Sigmoid colon (tissue), 4 donors: Measurements from ENCODE around the gene SIRT4.

Experiments
- EP300 ChIP-seq, 4 donors: sonication (generic); formaldehyde crosslinking; IDR thresholded peaks; one replicate each; pipeline ENCODE4 v1.6.1; 2017; ENCODE audit warnings: antibody characterized with exemption in 4 of 4
- POLR2A ChIP-seq, 2 donors: fragments of 450-650 bp; IDR thresholded peaks; one replicate each; pipeline ENCODE4 v1.6.1; 2016; ENCODE audit warnings: antibody characterized with exemption in 2 of 2, mild to moderate bottlenecking in 2 of 2, moderate library complexity in 2 of 2
- POLR2AphosphoS5 ChIP-seq, 4 donors: sonication (generic); formaldehyde crosslinking; IDR thresholded peaks; one replicate each; pipeline ENCODE4 v1.6.1; 2017; ENCODE audit warnings: antibody characterized with exemption in 4 of 4
- TF ChIP-seq, protein P1 (sequence below), 4 experiments: fragments of 450-650 bp in 3 of 4; fragments of 200-600 bp in 1 of 4; IDR thresholded peaks; one replicate each; pipeline ENCODE4 v1.5.1; 2016 to 2019; ENCODE audit warnings: antibody characterized with exemption in 4 of 4, mild to moderate bottlenecking in 3 of 4, moderate library complexity in 2 of 4

DNA sequence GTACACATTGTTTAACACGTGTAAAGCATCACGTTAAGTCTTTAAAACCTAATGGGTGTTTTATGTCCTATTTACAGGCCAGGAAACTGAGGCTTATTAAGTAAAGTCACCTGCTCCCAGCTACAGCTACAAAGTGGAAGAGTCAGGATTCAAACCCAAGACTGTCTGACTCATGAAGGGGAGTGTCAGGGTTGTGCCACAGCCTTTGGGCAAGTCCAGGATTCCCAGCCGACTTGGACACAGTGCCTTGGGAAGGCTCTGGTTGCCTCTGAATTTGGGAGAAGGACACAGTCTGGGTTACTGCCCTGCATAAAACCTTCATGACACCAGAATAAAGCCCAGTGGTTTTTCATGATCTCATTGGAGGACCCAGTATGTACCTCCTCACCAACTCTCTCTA is 17.7 kb upstream of the SIRT4 start:
- TF ChIP-seq, protein P1, sequence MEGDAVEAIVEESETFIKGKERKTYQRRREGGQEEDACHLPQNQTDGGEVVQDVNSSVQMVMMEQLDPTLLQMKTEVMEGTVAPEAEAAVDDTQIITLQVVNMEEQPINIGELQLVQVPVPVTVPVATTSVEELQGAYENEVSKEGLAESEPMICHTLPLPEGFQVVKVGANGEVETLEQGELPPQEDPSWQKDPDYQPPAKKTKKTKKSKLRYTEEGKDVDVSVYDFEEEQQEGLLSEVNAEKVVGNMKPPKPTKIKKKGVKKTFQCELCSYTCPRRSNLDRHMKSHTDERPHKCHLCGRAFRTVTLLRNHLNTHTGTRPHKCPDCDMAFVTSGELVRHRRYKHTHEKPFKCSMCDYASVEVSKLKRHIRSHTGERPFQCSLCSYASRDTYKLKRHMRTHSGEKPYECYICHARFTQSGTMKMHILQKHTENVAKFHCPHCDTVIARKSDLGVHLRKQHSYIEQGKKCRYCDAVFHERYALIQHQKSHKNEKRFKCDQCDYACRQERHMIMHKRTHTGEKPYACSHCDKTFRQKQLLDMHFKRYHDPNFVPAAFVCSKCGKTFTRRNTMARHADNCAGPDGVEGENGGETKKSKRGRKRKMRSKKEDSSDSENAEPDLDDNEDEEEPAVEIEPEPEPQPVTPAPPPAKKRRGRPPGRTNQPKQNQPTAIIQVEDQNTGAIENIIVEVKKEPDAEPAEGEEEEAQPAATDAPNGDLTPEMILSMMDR (IDR thresholded peaks at IDR 0.05) = no peak
- TF ChIP-seq POLR2A (IDR thresholded peaks at IDR 0.05) = no peak
- TF ChIP-seq POLR2AphosphoS5 (IDR thresholded peaks at IDR 0.05) = no peak
- no peak for TF ChIP-seq EP300 (IDR thresholded peaks at IDR 0.05)
